Measurements from ENCODE around the gene LRRC8A.

DNA sequence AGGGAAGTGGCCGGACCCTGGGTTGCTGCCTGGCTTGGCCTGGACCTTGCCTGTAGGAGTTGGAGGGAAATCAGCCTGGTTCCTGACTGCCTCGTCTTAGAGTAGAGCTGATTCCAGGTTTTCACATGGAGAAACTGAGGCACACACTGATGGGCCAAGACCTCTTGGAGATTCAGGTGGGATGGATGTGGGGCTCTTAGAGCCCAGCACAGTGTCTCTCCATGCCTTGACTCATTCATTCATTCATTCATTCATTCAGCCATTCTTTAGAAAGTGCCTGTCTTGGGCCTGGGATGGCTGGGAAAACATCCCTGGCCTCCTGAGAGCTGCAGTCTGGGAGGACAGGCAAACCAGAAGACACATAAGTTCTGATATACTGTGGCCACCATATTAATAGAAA lies 2.2 kb downstream of the LRRC8A start:
- no peak for TF ChIP-seq GABPA (IDR thresholded peaks at IDR 0.05; ENCODE audit: low read depth)
- TF ChIP-seq, protein P1, sequence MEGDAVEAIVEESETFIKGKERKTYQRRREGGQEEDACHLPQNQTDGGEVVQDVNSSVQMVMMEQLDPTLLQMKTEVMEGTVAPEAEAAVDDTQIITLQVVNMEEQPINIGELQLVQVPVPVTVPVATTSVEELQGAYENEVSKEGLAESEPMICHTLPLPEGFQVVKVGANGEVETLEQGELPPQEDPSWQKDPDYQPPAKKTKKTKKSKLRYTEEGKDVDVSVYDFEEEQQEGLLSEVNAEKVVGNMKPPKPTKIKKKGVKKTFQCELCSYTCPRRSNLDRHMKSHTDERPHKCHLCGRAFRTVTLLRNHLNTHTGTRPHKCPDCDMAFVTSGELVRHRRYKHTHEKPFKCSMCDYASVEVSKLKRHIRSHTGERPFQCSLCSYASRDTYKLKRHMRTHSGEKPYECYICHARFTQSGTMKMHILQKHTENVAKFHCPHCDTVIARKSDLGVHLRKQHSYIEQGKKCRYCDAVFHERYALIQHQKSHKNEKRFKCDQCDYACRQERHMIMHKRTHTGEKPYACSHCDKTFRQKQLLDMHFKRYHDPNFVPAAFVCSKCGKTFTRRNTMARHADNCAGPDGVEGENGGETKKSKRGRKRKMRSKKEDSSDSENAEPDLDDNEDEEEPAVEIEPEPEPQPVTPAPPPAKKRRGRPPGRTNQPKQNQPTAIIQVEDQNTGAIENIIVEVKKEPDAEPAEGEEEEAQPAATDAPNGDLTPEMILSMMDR (IDR thresholded peaks at IDR 0.05): no peak
- no peak for TF ChIP-seq EZH2phosphoT487 (IDR thresholded peaks at IDR 0.05; ENCODE audit: borderline replicate concordance, low read depth)
- no peak for TF ChIP-seq MXI1 (IDR thresholded peaks at IDR 0.05; ENCODE audit: low read depth, low read length)
- no peak for TF ChIP-seq FOXJ3 (CRISPR knock-in tag; IDR thresholded peaks at IDR 0.05)
- TF ChIP-seq TCF12 (IDR thresholded peaks at IDR 0.05): no peak
- no peak for TF ChIP-seq EP300 (IDR thresholded peaks at IDR 0.05; ENCODE audit: borderline replicate concordance in 1 of 2, low read depth in 1 of 2, low read length in 1 of 2)
- no peak for TF ChIP-seq ELF1 (IDR thresholded peaks at IDR 0.05)
- TF ChIP-seq SIN3A (IDR thresholded peaks at IDR 0.05; ENCODE audit: borderline replicate concordance, low read depth, low read length): no peak
- no peak for TF ChIP-seq YY1 (IDR thresholded peaks at IDR 0.05; ENCODE audit: low read depth)
- no peak for TF ChIP-seq RCOR1 (IDR thresholded peaks at IDR 0.05; ENCODE audit: low read length)
- TF ChIP-seq, protein P2, sequence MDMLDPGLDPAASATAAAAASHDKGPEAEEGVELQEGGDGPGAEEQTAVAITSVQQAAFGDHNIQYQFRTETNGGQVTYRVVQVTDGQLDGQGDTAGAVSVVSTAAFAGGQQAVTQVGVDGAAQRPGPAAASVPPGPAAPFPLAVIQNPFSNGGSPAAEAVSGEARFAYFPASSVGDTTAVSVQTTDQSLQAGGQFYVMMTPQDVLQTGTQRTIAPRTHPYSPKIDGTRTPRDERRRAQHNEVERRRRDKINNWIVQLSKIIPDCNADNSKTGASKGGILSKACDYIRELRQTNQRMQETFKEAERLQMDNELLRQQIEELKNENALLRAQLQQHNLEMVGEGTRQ (IDR thresholded peaks at IDR 0.05; ENCODE audit: borderline replicate concordance, low read depth, low read length): no peak
